HepG2 (cell line): ENCODE measurements around the gene VWA1. TPM values are rescaled to one million over a fixed set of nuclear protein-coding genes. Genes with fewer than 3 reads are reported as not detected.
"Not testable (repeated sequence)": the region's sequence is repeated elsewhere in the genome, so short reads cannot be mapped to it uniquely, and the experiment has no call there.

Experiments used
- ATAC-seq: fragments of 200-7000 bp; cut with Tn5 transposase; 3 replicates; pipeline ENCODE4 v1.9.1; 2020; ENCODE audit warnings: mild to moderate bottlenecking, moderate library complexity
- BruUV-seq: library from RNA; stranded (reverse); fragments of 400-500 nt; replicated peaks from 2 replicates; lab custom pipeline; 2021; lab: Mats Ljungman, UMichigan
- CTCF ChIA-PET: fragments of 300-600 bp; formaldehyde crosslinking; extraction: SDS; loops from one replicate; lab custom pipeline; 2021; ENCODE audit warnings: low total read pairs, inconsistent platforms, low intra/inter-chr PET ratio; lab: Yijun Ruan, JAX
- POLR2A ChIA-PET: fragments of 350-600 bp; sonication (Branson Sonifier 250); formaldehyde crosslinking; loops from one replicate; lab custom pipeline; 2020; ENCODE audit warnings: antibody characterized with exemption, inconsistent platforms; lab: Yijun Ruan, JAX
- DNase-seq: peaks from one replicate; pipeline ENCODE4 v3.0.0-alpha.2; 2015; ENCODE audit warnings: low spot score
- FAIRE-seq: peaks from 3 replicates; lab custom pipeline; 2011; peaks lifted over from hg19 to GRCh38; lab: Jason Lieb, UNC
- H2AFZ ChIP-seq: one replicate; pipeline ENCODE4 v1.6.1; 2011; ENCODE audit warnings: low read length, inconsistent platforms
- H3K27ac ChIP-seq: fragments of 300-600 bp; 3 replicates; pipeline ENCODE4 v1.8.0; 2011; ENCODE audit warnings: mixed run types, mild to moderate bottlenecking, mixed read lengths, low read length, inconsistent platforms; ENCODE audit not compliant: insufficient read depth; ENCODE audit errors: extremely low read length
- H3K27me3 ChIP-seq, 2 experiments: fragments of 200-600 bp in 1 of 2; 2 replicates in 1 of 2; 3 replicates in 1 of 2; pipeline versions ENCODE4 v1.6.0 to v1.8.0; 2011; ENCODE audit warnings: low read length in 2 of 2, mild to moderate bottlenecking in 2 of 2, moderate library complexity in 2 of 2, inconsistent platforms in 1 of 2; ENCODE audit not compliant: insufficient read depth in 2 of 2, control insufficient read depth in 1 of 2
- H3K36me3 ChIP-seq, 2 experiments: fragments of 200-600 bp in 1 of 2; replicated peaks in 1 of 2; 2 replicates in 1 of 2; 3 replicates in 1 of 2; pipeline versions ENCODE4 v1.5.1 to v1.8.0; 2011; ENCODE audit warnings: low read length in 2 of 2, inconsistent platforms in 1 of 2; ENCODE audit not compliant: insufficient read depth in 2 of 2, control insufficient read depth in 1 of 2
- H3K4me1 ChIP-seq: 2 replicates; pipeline ENCODE4 v1.5.1; 2012; ENCODE audit warnings: low read length, inconsistent platforms; ENCODE audit not compliant: insufficient read depth
- H3K4me2 ChIP-seq: 2 replicates; pipeline ENCODE4 v1.6.0; 2011; ENCODE audit warnings: low read depth, low read length, inconsistent platforms
- H3K4me3 ChIP-seq, 3 experiments: fragments of 200-600 bp in 1 of 3; sonication (generic), shearing (Covaris generic) in 1 of 3; replicated peaks in 1 of 3; 2 replicates each; pipeline ENCODE4 v1.5.1; 2011 to 2016; ENCODE audit warnings: low read length in 3 of 3, inconsistent platforms in 2 of 3, low read depth in 2 of 3, mild to moderate bottlenecking in 2 of 3, control low read depth in 1 of 3, mixed read lengths in 1 of 3; ENCODE audit not compliant: insufficient read depth in 1 of 3
- H3K79me2 ChIP-seq: one replicate; pipeline ENCODE4 v1.6.1; 2011; ENCODE audit warnings: low read length, inconsistent platforms; ENCODE audit not compliant: insufficient read depth
- H3K9ac ChIP-seq: 2 replicates; pipeline ENCODE4 v1.6.0; 2011; ENCODE audit warnings: mild to moderate bottlenecking, low read depth, low read length, inconsistent platforms; ENCODE audit not compliant: insufficient read depth
- H3K9me3 ChIP-seq: 2 replicates; pipeline ENCODE4 v1.5.1; 2012; ENCODE audit warnings: mild to moderate bottlenecking, low read length
- H4K20me1 ChIP-seq: 2 replicates; pipeline ENCODE4 v1.6.0; 2011; ENCODE audit warnings: inconsistent platforms, mild to moderate bottlenecking, low read length, moderate library complexity; ENCODE audit not compliant: insufficient read depth
- ASH2L ChIP-seq: fragments of 300-600, 200-600 bp; sonication (generic); IDR thresholded peaks from 2 replicates; pipeline ENCODE4 v1.7.0; 2017; ENCODE audit warnings: low read depth, mild to moderate bottlenecking, moderate library complexity, mixed read lengths, low read length; ENCODE audit not compliant: insufficient read length
- BHLHE40 ChIP-seq: IDR thresholded peaks from 2 replicates; pipeline ENCODE4 v1.6.1; 2011; ENCODE audit warnings: low read length, improper control_type of control experiment
- DR1 ChIP-seq: sonication (generic); formaldehyde crosslinking; IDR thresholded peaks from 2 replicates; pipeline ENCODE4 v1.8.0; 2021; ENCODE audit warnings: mild to moderate bottlenecking, missing genetic modification reagents, inconsistent platforms
- RBFOX2 ChIP-seq: fragments of 200-400 bp; formaldehyde crosslinking; IDR thresholded peaks from 2 replicates; pipeline ENCODE4 v1.6.1; 2017; ENCODE audit warnings: low read depth, mild to moderate bottlenecking, low read length
- ZBTB10 ChIP-seq: sonication (generic); formaldehyde crosslinking; IDR thresholded peaks from 2 replicates; pipeline ENCODE4 v1.4.0; 2020; ENCODE audit warnings: missing genetic modification reagents, borderline replicate concordance
- ZNF468 ChIP-seq: sonication (generic); formaldehyde crosslinking; IDR thresholded peaks from 2 replicates; pipeline ENCODE4 v1.8.0; 2022; ENCODE audit warnings: mild to moderate bottlenecking, moderate library complexity, missing genetic modification reagents
- WGBS: methylation state at CpG from one replicate; pipeline ENCODE4 v1.1.6; 2017; ENCODE audit warnings: low lambda C conversion rate; 5-methylcytosine and 5-hydroxymethylcytosine counted together
- in situ Hi-C: cut with HindIII; loops from 2 replicates; pipeline ENCODE4 v1.10.0; 2017; ENCODE audit warnings: low pct_unique_long_range_greater_than_20kb; ENCODE audit not compliant: extremely low pct_ligation_motif_present
- intact Hi-C: fragments of 100-400 bp; cut with micrococcal nuclease; formaldehyde crosslinking; loops from one replicate; pipeline ENCODE4 v1.10.0; 2022; ENCODE audit not compliant: unreplicated experiment
- polyA plus RNA-seq, 8 experiments: library from polyadenylated mRNA; depleted of rRNA in 3 of 8; stranded (reverse) in 7 of 8; unstranded in 1 of 8; fragments of >200 nt; fragmentation: Illumina TruSeq in 4 of 8; extraction: Trizol in 4 of 8; gene quantifications; 2 replicates each; pipeline versions ENCODE4 v1.2.1 to v1.2.3, GENCODE V29; 2011 to 2016; ENCODE audit warnings: low read depth in 4 of 8, missing spikeins in 1 of 8, mixed read lengths in 1 of 8; ENCODE audit not compliant: insufficient read depth in 1 of 8
- total RNA-seq, 5 experiments: library from RNA; depleted of rRNA; stranded (reverse); fragments of >200 nt; fragmentation: Illumina TruSeq; extraction: Trizol; gene quantifications; 2 replicates each; pipeline ENCODE4 v1.2.3, GENCODE V29; 2016; ENCODE audit warnings: low read depth in 1 of 5

VWA1 gene
- total and polyA plus RNA-seq, 2 of the 13 experiments (the other 11 are each of a cell fraction or from before 2014, with no cell fraction given) = 40.9 to 57.5 TPM

GRCh38 chr1:1476011-1476410 is 40.5 kb downstream of the VWA1 start:
- H3K4me2 ChIP-seq, H2AFZ ChIP-seq, in situ Hi-C loops, H3K4me3 ChIP-seq, POLR2A ChIA-PET, H3K9ac ChIP-seq, ATAC-seq, H3K27me3 ChIP-seq, H4K20me1 ChIP-seq, CTCF ChIA-PET, FAIRE-seq, H3K27ac ChIP-seq, DNase-seq, BruUV-seq, H3K9me3 ChIP-seq, intact Hi-C loops: not testable (repeated sequence)
- Histone ChIP-seq H3K4me1 (peaks cover 13% of the 10 kb centered on the region), H3K79me2 (peaks cover 19% of the 10 kb centered on the region), H3K36me3 (peaks cover 17 to 32% of the 10 kb centered on the region in 2 experiments; a peak in 4 of 5 replicates)
- 92% methylated on average over 4 of the region's 17 CpGs for WGBS

DNA sequence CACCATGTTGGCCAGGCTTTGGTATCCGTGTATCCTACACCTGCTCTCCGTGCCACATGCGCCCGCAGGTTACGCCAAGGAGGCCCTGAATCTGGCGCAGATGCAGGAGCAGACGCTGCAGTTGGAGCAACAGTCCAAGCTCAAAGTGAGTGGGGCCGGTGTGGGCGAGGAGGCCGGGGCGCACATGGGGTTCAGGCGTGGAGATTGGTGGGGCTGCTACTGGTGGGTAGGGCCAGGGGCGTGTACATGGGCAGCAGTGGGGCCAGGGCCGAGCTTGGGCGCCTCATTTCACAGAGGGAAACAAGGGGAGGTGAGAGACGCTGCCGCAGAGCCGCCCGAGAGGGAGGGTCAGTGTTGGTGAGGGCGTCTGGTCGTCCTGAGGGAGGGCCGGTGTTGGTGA is 41.7 kb downstream of the VWA1 start:
- H3K4me3 ChIP-seq = no peak overlapping the region
- ChIA-PET POLR2A (no interaction called here), CTCF (no interaction called here)
- peaks cover 4% of the 10 kb centered on the region for H4K20me1 ChIP-seq
- ATAC-seq (no peak), DNase-seq (no peak), FAIRE-seq (no peak)
- TF ChIP-seq ZBTB10 (CRISPR knock-in tag) (no peak), RBFOX2 (peak; percentile 38; the same call in 1 of the 2 replicates), ZNF468 (CRISPR knock-in tag) (no peak), ASH2L (no peak), BHLHE40 (no peak), DR1 (no peak)
- H2AFZ ChIP-seq = no peak overlapping the region
- H3K9ac ChIP-seq = no peak overlapping the region
- no peaks in the 10 kb centered on the region for H3K27me3 ChIP-seq
- no TSS peak for BruUV-seq
- H3K36me3 ChIP-seq = peaks cover 17 to 32% of the 10 kb centered on the region in 2 experiments; a peak in 4 of 5 replicates
- in situ Hi-C loops = no loop called here
- H3K9me3 ChIP-seq = no peaks in the 10 kb centered on the region
- H3K79me2 ChIP-seq = peaks cover 19% of the 10 kb centered on the region
- H3K4me2 ChIP-seq = no peak overlapping the region
- peaks cover 13% of the 10 kb centered on the region for H3K4me1 ChIP-seq
- WGBS = 96% methylated on average over 22 of the region's 22 CpGs
- H3K27ac ChIP-seq = no peak overlapping the region
- intact Hi-C loops = no loop called here
